ENCODE data around the gene LMX1B.
"Not testable (repeated sequence)": the region's sequence is repeated elsewhere in the genome, so short reads cannot be mapped to it uniquely, and the experiment has no call there.

LMX1B gene

GRCh38 chr9:126700296-126700695, 86.6 kb downstream of the LMX1B start:
- no peak for DNase-seq

GRCh38 chr9:126700903-126701812, 87.4 kb downstream of the LMX1B start:
- no peak for DNase-seq

- no peak for DNase-seq
Observed at GRCh38 chr9:126701813-126702140, 88.0 kb downstream of the LMX1B start.

GRCh38 chr9:126702151-126703001, 88.6 kb downstream of the LMX1B start:
- DNase-seq = peak in 2 of 4 experiments; percentile 19 to 21

GRCh38 chr9:126703002-126703865, 89.5 kb downstream of the LMX1B start:
- DNase-seq = no peak

- no peak for DNase-seq
Observed at GRCh38 chr9:126703866-126704156, 90.1 kb downstream of the LMX1B start.

- no peak for DNase-seq
Observed at GRCh38 chr9:126704157-126704891, 90.6 kb downstream of the LMX1B start.

- DNase-seq = peak; percentile 72 to 83 (median 74)
Observed at GRCh38 chr9:126704892-126705766, 91.4 kb downstream of the LMX1B start.

GRCh38 chr9:126705767-126706697, 92.3 kb downstream of the LMX1B start:
- DNase-seq = peak; percentile 42 to 71 (median 58)

- DNase-seq = no peak
Observed at GRCh38 chr9:126706698-126707053, 92.9 kb downstream of the LMX1B start.

- DNase-seq = no peak
Observed at GRCh38 chr9:126707083-126707482, 93.4 kb downstream of the LMX1B start.

- DNase-seq = not testable (repeated sequence)
Observed at GRCh38 chr9:126707712-126708111, 94.0 kb downstream of the LMX1B start.

GRCh38 chr9:126708178-126708577, 94.5 kb downstream of the LMX1B start:
- DNase-seq = no peak

GRCh38 chr9:126709241-126709640, 95.5 kb downstream of the LMX1B start:
- DNase-seq = no peak

- no peak for DNase-seq
Observed at GRCh38 chr9:126715382-126715781, 101.7 kb downstream of the LMX1B start.

GRCh38 chr9:126717441-126717840, 103.7 kb downstream of the LMX1B start:
- DNase-seq = not testable (repeated sequence)

- DNase-seq = peak; percentile 46 to 77 (median 62)
Observed at GRCh38 chr9:126719618-126720031, 105.9 kb downstream of the LMX1B start.

GRCh38 chr9:126720036-126720435, 106.3 kb downstream of the LMX1B start:
- DNase-seq = no peak

- DNase-seq = no peak
Observed at GRCh38 chr9:126720661-126721563, 107.2 kb downstream of the LMX1B start.

All from activated naive CD4-positive, alpha-beta T cell (primary cell).